Endothelial cell of umbilical vein (primary cell): ENCODE measurements around the gene CEP57L1. TPM values are rescaled to one million over a fixed set of nuclear protein-coding genes. Genes with fewer than 3 reads are reported as not detected.
"Not testable (repeated sequence)": the region's sequence is repeated elsewhere in the genome, so short reads cannot be mapped to it uniquely, and the experiment has no call there.

Experiments
- BruUV-seq: library from RNA; stranded (reverse); fragments of 400-500 nt; replicated peaks from 2 replicates; lab custom pipeline; 2021; lab: Mats Ljungman, UMichigan
- CTCF ChIA-PET: fragments of 300-600, 350-600 bp; sonication (Branson Sonifier 250); formaldehyde crosslinking; loops from one replicate; lab custom pipeline; 2021; ENCODE audit warnings: antibody characterized with exemption, inconsistent platforms; lab: Charles Lee
- POLR2A ChIA-PET: fragments of 300-600, 350-600 bp; sonication (Branson Sonifier 250); formaldehyde crosslinking; loops from one replicate; lab custom pipeline; 2021; ENCODE audit warnings: antibody characterized with exemption, inconsistent platforms; lab: Charles Lee
- DNase-seq: peaks from one replicate; pipeline ENCODE4 v3.0.0-alpha.2; 2011; ENCODE audit warnings: low read depth, low spot score
- FAIRE-seq: peaks from 2 replicates; lab custom pipeline; 2011; peaks lifted over from hg19 to GRCh38; lab: Jason Lieb, UNC
- H2AFZ ChIP-seq: 2 replicates; pipeline ENCODE4 v1.6.0; 2012; ENCODE audit warnings: low read depth, low read length, control low read depth, inconsistent platforms
- H3K27ac ChIP-seq: 2 replicates; pipeline ENCODE4 v1.5.1; 2011; ENCODE audit warnings: low read depth, mild to moderate bottlenecking, control low read depth, low read length, moderate library complexity; ENCODE audit not compliant: insufficient read depth
- H3K27me3 ChIP-seq, 2 experiments: 2 replicates each; pipeline versions ENCODE4 v1.6.0 to v1.6.1; 2011; ENCODE audit warnings: low read length in 2 of 2, mixed read lengths in 1 of 2; ENCODE audit not compliant: control insufficient read depth in 2 of 2, insufficient read depth in 2 of 2
- H3K36me3 ChIP-seq, 2 experiments: 2 replicates in 1 of 2; 3 replicates in 1 of 2; pipeline ENCODE4 v1.5.1; 2011; ENCODE audit warnings: low read length in 2 of 2, mild to moderate bottlenecking in 1 of 2, moderate library complexity in 1 of 2; ENCODE audit not compliant: control insufficient read depth in 2 of 2, insufficient read depth in 2 of 2; ENCODE audit errors: extremely low read depth in 1 of 2
- H3K4me1 ChIP-seq: 3 replicates; pipeline ENCODE4 v1.5.1; 2011; ENCODE audit warnings: mild to moderate bottlenecking, low read length; ENCODE audit not compliant: control insufficient read depth, insufficient read depth; ENCODE audit errors: extremely low read depth
- H3K4me2 ChIP-seq: 2 replicates; pipeline ENCODE4 v1.6.1; 2011; ENCODE audit warnings: low read length, control low read depth, mixed read lengths; ENCODE audit not compliant: insufficient read depth
- H3K4me3 ChIP-seq, 3 experiments: fragments of 200-600 bp in 1 of 3; sonication (generic), shearing (Covaris generic) in 1 of 3; replicated peaks in 1 of 3; 2 replicates each; pipeline ENCODE4 v1.5.1; 2011 to 2016; ENCODE audit warnings: control low read depth in 3 of 3, low read length in 3 of 3, mild to moderate bottlenecking in 2 of 3, inconsistent platforms in 1 of 3, low read depth in 1 of 3, moderate library complexity in 1 of 3; ENCODE audit not compliant: insufficient read depth in 1 of 3
- H3K79me2 ChIP-seq: 2 replicates; pipeline ENCODE4 v1.6.0; 2012; ENCODE audit warnings: low read length, inconsistent platforms; ENCODE audit not compliant: control insufficient read depth, insufficient read depth
- H3K9ac ChIP-seq: replicated peaks from 2 replicates; pipeline ENCODE3; 2011; ENCODE audit warnings: low read length, control low read depth; ENCODE audit not compliant: insufficient read depth; ENCODE audit errors: extremely low read depth
- H3K9me1 ChIP-seq: replicated peaks from 3 replicates; pipeline ENCODE4 v1.6.0; 2011; ENCODE audit warnings: mild to moderate bottlenecking, low read length; ENCODE audit not compliant: control insufficient read depth, insufficient read depth; ENCODE audit errors: extremely low read depth
- H3K9me3 ChIP-seq: replicated peaks from 2 replicates; pipeline ENCODE4 v1.5.1; 2012; ENCODE audit warnings: low read length, inconsistent platforms; ENCODE audit not compliant: control insufficient read depth, insufficient read depth
- H4K20me1 ChIP-seq: replicated peaks from 2 replicates; pipeline ENCODE3; 2011; ENCODE audit warnings: mild to moderate bottlenecking, low read length; ENCODE audit not compliant: control insufficient read depth, insufficient read depth; ENCODE audit errors: extremely low read depth
- CTCF ChIP-seq, 2 donors: IDR thresholded peaks; 1 replicate in 1 of 2; 2 replicates in 1 of 2; pipeline ENCODE4 v1.5.1; 2011; ENCODE audit warnings: low read length in 2 of 2, mild to moderate bottlenecking in 2 of 2, moderate library complexity in 2 of 2, control low read depth in 1 of 2, inconsistent platforms in 1 of 2, low read depth in 1 of 2; ENCODE audit not compliant: insufficient read depth in 1 of 2; ENCODE audit errors: extremely low read depth in 1 of 2
- EZH2 ChIP-seq: IDR thresholded peaks from 2 replicates; pipeline ENCODE4 v1.6.1; 2012; ENCODE audit warnings: borderline replicate concordance, low read depth, mild to moderate bottlenecking, moderate library complexity, low read length, inconsistent platforms; ENCODE audit not compliant: severe bottlenecking
- FOS ChIP-seq: IDR thresholded peaks from 2 replicates; pipeline ENCODE4 v1.6.1; 2011; ENCODE audit warnings: mild to moderate bottlenecking, low read length, moderate library complexity, borderline replicate concordance; ENCODE audit not compliant: insufficient read depth
- GATA2 ChIP-seq: IDR thresholded peaks from 2 replicates; pipeline ENCODE4 v1.7.0; 2011; ENCODE audit warnings: low read depth, mild to moderate bottlenecking, moderate library complexity, mixed read lengths, low read length; ENCODE audit not compliant: insufficient read length, insufficient read depth
- JUN ChIP-seq: IDR thresholded peaks from 2 replicates; pipeline ENCODE4 v1.6.1; 2011; ENCODE audit warnings: borderline replicate concordance, low read depth; ENCODE audit not compliant: insufficient read length, insufficient read depth
- MAX ChIP-seq: IDR thresholded peaks from 2 replicates; pipeline ENCODE4 v1.6.1; 2011; ENCODE audit not compliant: insufficient read depth, insufficient read length
- MYC ChIP-seq: IDR thresholded peaks from one replicate; pipeline ENCODE4 v1.6.1; 2011; ENCODE audit warnings: mild to moderate bottlenecking, low read depth, low read length
- POLR2A ChIP-seq: IDR thresholded peaks from 2 replicates; pipeline ENCODE4 v1.6.1; 2012; ENCODE audit warnings: low read depth, mild to moderate bottlenecking, control low read depth, low read length
- POLR2AphosphoS5 ChIP-seq: IDR thresholded peaks from 2 replicates; pipeline ENCODE4 v1.6.1; 2012; ENCODE audit warnings: low read depth, mild to moderate bottlenecking, control low read depth, low read length, moderate library complexity; ENCODE audit not compliant: insufficient read depth
- dilution Hi-C: fragments of 300-500 bp; cut with MboI; formaldehyde crosslinking; loops from one replicate; pipeline ENCODE4 v1.15.0; 2019; ENCODE audit warnings: low sequenced_read_pairs; ENCODE audit not compliant: extremely low pct_ligation_motif_present
- intact Hi-C: fragments of 100-400 bp; cut with micrococcal nuclease; formaldehyde crosslinking; loops from one replicate; pipeline ENCODE4 v1.10.0; 2022
- polyA plus RNA-seq, 4 experiments: library from polyadenylated mRNA; depleted of rRNA in 3 of 4; stranded (reverse) in 3 of 4; unstranded in 1 of 4; fragments of >200 nt; gene quantifications; 2 replicates each; pipeline versions ENCODE4 v1.2.1 to v1.2.3, GENCODE V29; 2011 to 2012; ENCODE audit warnings: missing spikeins in 1 of 4
- total RNA-seq: library from RNA; stranded (reverse); gene quantifications from 2 replicates; pipeline ENCODE4 v1.2.3, GENCODE V29; 2021

The CEP57L1 gene
- total and polyA plus RNA-seq, 2 donors (not counting 3 experiments of a cell fraction or from before 2014, with no cell fraction given) = 7.8 to 20.9 TPM

- H3K9me3 ChIP-seq = no peaks in the 10 kb centered on the region
- intact Hi-C loops = no loop called here
- ChIA-PET CTCF (no interaction called here), POLR2A (no interaction called here)
- H4K20me1 ChIP-seq = no peaks in the 10 kb centered on the region
- H3K27me3 ChIP-seq = no peaks in the 10 kb centered on the region
- H3K27ac ChIP-seq = no peak overlapping the region
- no TSS peak for BruUV-seq
- H3K4me1 ChIP-seq = no peaks in the 10 kb centered on the region
- no peak for TF ChIP-seq GATA2
- TF ChIP-seq MYC = no peak
- TF ChIP-seq JUN = no peak
- no peak for TF ChIP-seq CTCF (IDR thresholded peaks at IDR 0.05; ENCODE audit: extremely low read depth in 1 of 2, insufficient read depth in 1 of 2, low read depth in 1 of 2, low read length in 2 of 2)
- no peak for TF ChIP-seq EZH2
- no peak for TF ChIP-seq MAX
- TF ChIP-seq FOS = no peak
- no peak for TF ChIP-seq POLR2A
- no peak for TF ChIP-seq POLR2AphosphoS5
- no peak overlapping the region for H3K9ac ChIP-seq
- no peak for FAIRE-seq
- H3K4me3 ChIP-seq = no peak overlapping the region
- no peaks in the 10 kb centered on the region for H3K36me3 ChIP-seq
- no peak for DNase-seq
- no peak overlapping the region for H3K4me2 ChIP-seq
- H3K79me2 ChIP-seq = peaks cover 25% of the 10 kb centered on the region
- no peak overlapping the region for H2AFZ ChIP-seq
- dilution Hi-C loops = no loop called here
- no peaks in the 10 kb centered on the region for H3K9me1 ChIP-seq
Observed at GRCh38 chr6:109105681-109106080, 10.4 kb downstream of the CEP57L1 start.

- H3K9me1 ChIP-seq, H3K4me3 ChIP-seq, FAIRE-seq, H2AFZ ChIP-seq, H4K20me1 ChIP-seq, H3K27ac ChIP-seq, H3K36me3 ChIP-seq, H3K9ac ChIP-seq, BruUV-seq, intact Hi-C loops, H3K27me3 ChIP-seq, POLR2A ChIA-PET, H3K4me2 ChIP-seq, H3K9me3 ChIP-seq, H3K4me1 ChIP-seq, CTCF ChIA-PET, dilution Hi-C loops, DNase-seq: not testable (repeated sequence)
- peaks cover 23% of the 10 kb centered on the region for H3K79me2 ChIP-seq
Observed at GRCh38 chr6:109109663-109110062, 14.4 kb downstream of the CEP57L1 start.

GRCh38 chr6:109112663-109113062 lies 17.4 kb downstream of the CEP57L1 start:
- intact Hi-C loops, H3K9me1 ChIP-seq, H3K9me3 ChIP-seq, BruUV-seq, H3K4me1 ChIP-seq, H3K36me3 ChIP-seq, H4K20me1 ChIP-seq, POLR2A ChIA-PET, H3K4me2 ChIP-seq, FAIRE-seq, H3K4me3 ChIP-seq, H2AFZ ChIP-seq, H3K9ac ChIP-seq, dilution Hi-C loops, CTCF ChIA-PET, DNase-seq, H3K27me3 ChIP-seq, H3K27ac ChIP-seq: not testable (repeated sequence)
- H3K79me2 ChIP-seq = peaks cover 19% of the 10 kb centered on the region
